Measurements from ENCODE around the gene CCNDBP1.

GRCh38 chr15:43199945-43200488 is 14.8 kb downstream of the CCNDBP1 start:
- no peak for TF ChIP-seq CTCF (IDR thresholded peaks at IDR 0.05; ENCODE audit: borderline replicate concordance, extremely low read depth, low read length, poor library complexity, severe bottlenecking)
- no peak for TF ChIP-seq EZH2 (IDR thresholded peaks at IDR 0.05; ENCODE audit: borderline replicate concordance, low read depth, low read length, severe bottlenecking)

Measured in DND-41 (cell line).